H9 (cell line): ENCODE results near the gene RIC1. TPM values are rescaled to one million over a fixed set of nuclear protein-coding genes. Genes with fewer than 3 reads are reported as not detected.

Experiments
- DNase-seq: peaks from one replicate; pipeline ENCODE4 v3.0.0-alpha.2; 2017
- H2AFZ ChIP-seq: one replicate; pipeline ENCODE4 v1.6.1; 2013; ENCODE audit warnings: mild to moderate bottlenecking, low read length, control low read depth, moderate library complexity
- H2AK5ac ChIP-seq: 2 replicates; pipeline ENCODE4 v1.6.1; 2013; ENCODE audit warnings: low read length, control low read depth, mixed read lengths; ENCODE audit not compliant: insufficient read length
- H2BK120ac ChIP-seq: one replicate; pipeline ENCODE4 v1.6.1; 2013; ENCODE audit warnings: low read depth, mild to moderate bottlenecking, low read length, control low read depth, inconsistent platforms; ENCODE audit not compliant: poor library complexity, severe bottlenecking
- H2BK12ac ChIP-seq: 2 replicates; pipeline ENCODE4 v1.6.1; 2013; ENCODE audit warnings: low read length, control low read depth, mixed read lengths, low read depth; ENCODE audit not compliant: insufficient read length
- H2BK15ac ChIP-seq: 2 replicates; pipeline ENCODE4 v1.6.1; 2013; ENCODE audit warnings: low read depth, low read length, control low read depth
- H2BK20ac ChIP-seq: one replicate; pipeline ENCODE4 v1.6.1; 2013; ENCODE audit warnings: low read depth, mild to moderate bottlenecking, low read length, control low read depth, inconsistent platforms; ENCODE audit not compliant: poor library complexity, severe bottlenecking
- H2BK5ac ChIP-seq: 2 replicates; pipeline ENCODE4 v1.6.1; 2013; ENCODE audit warnings: low read length, control low read depth, mixed read lengths; ENCODE audit not compliant: insufficient read length
- H3K14ac ChIP-seq: 2 replicates; pipeline ENCODE4 v1.6.1; 2013; ENCODE audit warnings: low read length, control low read depth; ENCODE audit not compliant: insufficient read depth
- H3K18ac ChIP-seq: 2 replicates; pipeline ENCODE4 v1.6.1; 2013; ENCODE audit warnings: low read depth, mild to moderate bottlenecking, mixed read lengths, low read length, control low read depth; ENCODE audit not compliant: insufficient read length
- H3K23ac ChIP-seq: 2 replicates; pipeline ENCODE4 v1.6.1; 2013; ENCODE audit warnings: low read length, control low read depth, mixed read lengths, low read depth; ENCODE audit not compliant: insufficient read length
- H3K23me2 ChIP-seq: 2 replicates; pipeline ENCODE4 v1.6.1; 2013; ENCODE audit warnings: low read depth, mild to moderate bottlenecking, mixed read lengths, low read length, control low read depth; ENCODE audit not compliant: insufficient read length, poor library complexity, severe bottlenecking
- H3K27ac ChIP-seq: 2 replicates; pipeline ENCODE4 v1.5.1; 2013; ENCODE audit warnings: low read length, control low read depth, mixed read lengths, low read depth; ENCODE audit not compliant: insufficient read length
- H3K27me3 ChIP-seq: 2 replicates; pipeline ENCODE4 v1.6.1; 2013; ENCODE audit warnings: low read length, control low read depth, inconsistent platforms; ENCODE audit not compliant: insufficient read depth
- H3K4ac ChIP-seq: 2 replicates; pipeline ENCODE4 v1.6.1; 2013; ENCODE audit warnings: low read depth, mild to moderate bottlenecking, control low read depth, inconsistent platforms, low read length, moderate library complexity
- H3K4me1 ChIP-seq: 2 replicates; pipeline ENCODE4 v1.6.1; 2013; ENCODE audit warnings: low read length, control low read depth, inconsistent platforms; ENCODE audit not compliant: insufficient read depth
- H3K4me2 ChIP-seq: 2 replicates; pipeline ENCODE4 v1.6.1; 2013; ENCODE audit warnings: low read length, control low read depth, mixed read lengths; ENCODE audit not compliant: insufficient read length, insufficient read depth
- H3K56ac ChIP-seq: 2 replicates; pipeline ENCODE4 v1.6.1; 2013; ENCODE audit warnings: low read depth, mild to moderate bottlenecking, mixed read lengths, low read length, control low read depth; ENCODE audit not compliant: insufficient read length
- H3K79me1 ChIP-seq: 2 replicates; pipeline ENCODE4 v1.6.1; 2013; ENCODE audit warnings: low read depth, mild to moderate bottlenecking, moderate library complexity, low read length, control low read depth, inconsistent platforms; ENCODE audit not compliant: insufficient read depth, poor library complexity, severe bottlenecking
- H3K79me2 ChIP-seq: 2 replicates; pipeline ENCODE4 v1.6.1; 2013; ENCODE audit warnings: low read length, control low read depth, inconsistent platforms; ENCODE audit not compliant: insufficient read depth
- H3K9ac ChIP-seq: 2 replicates; pipeline ENCODE4 v1.6.1; 2013; ENCODE audit warnings: low read length, control low read depth, mixed read lengths; ENCODE audit not compliant: insufficient read length; ENCODE audit errors: extremely low read depth
- H3K9me3 ChIP-seq: one replicate; pipeline ENCODE4 v1.6.1; 2013; ENCODE audit warnings: low read depth, low read length, inconsistent platforms; ENCODE audit not compliant: control insufficient read depth
- H3T11ph ChIP-seq: one replicate; pipeline ENCODE4 v1.6.1; 2013; ENCODE audit warnings: mild to moderate bottlenecking, low read length, control low read depth, inconsistent platforms
- H4K20me1 ChIP-seq: one replicate; pipeline ENCODE4 v1.6.1; 2013; ENCODE audit not compliant: control insufficient read depth, insufficient read length, insufficient read depth
- H4K5ac ChIP-seq: 2 replicates; pipeline ENCODE4 v1.6.1; 2013; ENCODE audit warnings: low read depth, mild to moderate bottlenecking, mixed read lengths, low read length, control low read depth; ENCODE audit not compliant: insufficient read length
- H4K8ac ChIP-seq: replicated peaks from 2 replicates; pipeline ENCODE4 v1.6.1; 2013; ENCODE audit warnings: low read length, control low read depth, mixed read lengths, low read depth; ENCODE audit not compliant: insufficient read length
- H4K91ac ChIP-seq: 2 replicates; pipeline ENCODE4 v1.6.1; 2013; ENCODE audit warnings: low read depth, mild to moderate bottlenecking, moderate library complexity, mixed read lengths, low read length, control low read depth; ENCODE audit not compliant: insufficient read length
- H3K27ac Mint-ChIP-seq, 3 experiments: 2 replicates in 2 of 3; 3 replicates in 1 of 3; pipeline ENCODE4 v1.8.0; 2020 to 2021; ENCODE audit warnings: mixed read lengths in 3 of 3, mild to moderate bottlenecking in 1 of 3, moderate library complexity in 1 of 3
- H3K27me3 Mint-ChIP-seq: 2 replicates; pipeline ENCODE4 v1.8.0; 2021; ENCODE audit warnings: low read depth, mild to moderate bottlenecking, moderate library complexity, mixed read lengths
- H3K36me3 Mint-ChIP-seq, 3 experiments: 2 replicates in 2 of 3; 3 replicates in 1 of 3; pipeline ENCODE4 v1.8.0; 2020 to 2021; ENCODE audit warnings: low read depth in 3 of 3, mixed read lengths in 3 of 3; ENCODE audit not compliant: insufficient read depth in 1 of 3
- H3K4me1 Mint-ChIP-seq, 2 experiments: 2 replicates each; pipeline ENCODE4 v1.8.0; 2020; ENCODE audit warnings: mixed read lengths in 2 of 2
- H3K4me3 Mint-ChIP-seq, 2 experiments: 2 replicates in 1 of 2; 3 replicates in 1 of 2; pipeline ENCODE4 v1.8.0; 2020 to 2021; ENCODE audit warnings: mild to moderate bottlenecking in 2 of 2, mixed read lengths in 2 of 2, moderate library complexity in 1 of 2
- H3K9me3 Mint-ChIP-seq, 2 experiments: 2 replicates in 1 of 2; 3 replicates in 1 of 2; pipeline ENCODE4 v1.8.0; 2020; ENCODE audit warnings: mild to moderate bottlenecking in 2 of 2, mixed read lengths in 2 of 2, moderate library complexity in 1 of 2
- CTCF ChIP-seq: fragments of 200-600 bp; sonication (generic); conservative IDR thresholded peaks from 3 replicates; pipeline ENCODE4 v1.8.0; 2021; ENCODE audit warnings: antibody characterized with exemption, mild to moderate bottlenecking
- WGBS: extraction: QIAGEN DNeasy Blood & Tissue Kit; methylation state at CpG from one replicate; pipeline ENCODE4 v1.1.7; 2013; ENCODE audit warnings: missing lambda C conversion rate, low lambda C conversion rate, mixed read lengths; ENCODE audit not compliant: insufficient read length; ENCODE audit errors: extremely low coverage; 5-methylcytosine and 5-hydroxymethylcytosine counted together
- total RNA-seq: library from RNA; stranded (reverse); gene quantifications from 2 replicates; pipeline ENCODE4 v1.2.1, GENCODE V29; 2021

The RIC1 gene
- total RNA-seq, 1 experiment from 2014 or later = 13.7 TPM

- Histone ChIP-seq H4K20me1 (no peaks in the 10 kb centered on the region), H4K8ac (no peak overlapping the region), H3K4me2 (peak overlapping the region; percentile 89), H2BK5ac (no peak overlapping the region), H3K27me3 (no peaks in the 10 kb centered on the region), H2BK15ac (no peak overlapping the region), H3K56ac (no peak overlapping the region), H2AK5ac (no peak overlapping the region), H3K27ac (no peak overlapping the region), H3K14ac (peak overlapping the region; percentile 62), H3T11ph (no peak overlapping the region), H2BK20ac (no peak overlapping the region), H4K5ac (no peak overlapping the region), H3K4me1 (no peaks in the 10 kb centered on the region), H3K4ac (no peak overlapping the region), H3K79me1 (peaks cover 5% of the 10 kb centered on the region), H2AFZ (no peak overlapping the region), H2BK120ac (no peak overlapping the region), H3K9ac (peak overlapping the region; percentile 70), H3K79me2 (peaks cover 12% of the 10 kb centered on the region; the same call in 1 of the 2 replicates), H4K91ac (no peak overlapping the region), H3K23ac (no peak overlapping the region), H2BK12ac (no peak overlapping the region), H3K23me2 (peaks cover 11% of the 10 kb centered on the region), H3K9me3 (no peaks in the 10 kb centered on the region), H3K18ac (peak overlapping the region; percentile 60)
- no peaks in the 10 kb centered on the region for H3K9me3 Mint-ChIP-seq
- peak; percentile 39 for DNase-seq
- H3K4me3 Mint-ChIP-seq = peak overlapping the region; percentile 97 to 98
- peaks cover 23 to 24% of the 10 kb centered on the region in 2 experiments for H3K4me1 Mint-ChIP-seq
- no peak for TF ChIP-seq CTCF
- peaks cover 0 to under 1% (median 0%) of the 10 kb centered on the region in 3 experiments; a peak in 1 of 7 replicates for H3K36me3 Mint-ChIP-seq
- no peaks in the 10 kb centered on the region for H3K27me3 Mint-ChIP-seq
- H3K27ac Mint-ChIP-seq = peak overlapping the region; percentile 80 to 95 (median 87); a peak in 6 of 7 replicates
- no CpG with 5 or more reads among the region's 56 CpGs for WGBS
Measured at GRCh38 chr9:5629312-5630080, 589 bp downstream of the RIC1 start.
